HG02870 (cell line): ENCODE results near the gene PLEKHN1.
A peak's percentile ranks its signal among the peaks of the same experiment; 100 is the strongest.
"Not testable (repeated sequence)": the region's sequence is repeated elsewhere in the genome, so short reads cannot be mapped to it uniquely, and the experiment has no call there.

Experiments used
- ATAC-seq: cut with Tn5 transposase; IDR thresholded peaks from one replicate; pipeline ENCODE4 v1.9.1; 2021; ENCODE audit warnings: mild to moderate bottlenecking, moderate library complexity; ENCODE audit not compliant: unreplicated experiment

Gene PLEKHN1

DNA sequence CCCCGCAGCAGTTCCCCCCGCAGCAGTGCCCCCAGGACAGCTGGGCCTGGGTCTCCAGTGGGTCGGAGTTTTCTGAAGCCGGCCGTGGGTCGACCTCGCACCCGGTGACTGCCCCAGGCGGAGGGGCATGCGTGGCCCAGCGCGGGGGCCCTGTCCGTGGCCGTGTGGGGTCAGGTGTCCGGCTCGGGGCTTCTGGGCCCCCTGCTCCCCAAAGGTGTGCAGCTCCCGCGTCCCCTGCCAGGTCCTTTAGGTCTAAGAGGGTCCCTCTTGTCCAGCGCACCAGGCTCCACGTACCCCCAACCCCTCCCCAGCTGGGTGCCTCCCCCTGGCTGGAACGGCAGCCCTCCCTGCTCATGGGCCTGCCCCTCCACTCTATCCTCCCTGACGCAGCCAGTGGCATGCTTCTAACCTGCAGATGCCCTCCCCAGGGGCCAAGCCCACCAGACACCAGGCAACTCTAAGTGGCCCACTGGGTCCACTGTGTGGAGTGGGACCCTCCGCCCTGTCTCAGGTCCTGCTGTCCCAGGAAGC, 39.6 kb downstream of the PLEKHN1 start:
- no peak for ATAC-seq

DNA sequence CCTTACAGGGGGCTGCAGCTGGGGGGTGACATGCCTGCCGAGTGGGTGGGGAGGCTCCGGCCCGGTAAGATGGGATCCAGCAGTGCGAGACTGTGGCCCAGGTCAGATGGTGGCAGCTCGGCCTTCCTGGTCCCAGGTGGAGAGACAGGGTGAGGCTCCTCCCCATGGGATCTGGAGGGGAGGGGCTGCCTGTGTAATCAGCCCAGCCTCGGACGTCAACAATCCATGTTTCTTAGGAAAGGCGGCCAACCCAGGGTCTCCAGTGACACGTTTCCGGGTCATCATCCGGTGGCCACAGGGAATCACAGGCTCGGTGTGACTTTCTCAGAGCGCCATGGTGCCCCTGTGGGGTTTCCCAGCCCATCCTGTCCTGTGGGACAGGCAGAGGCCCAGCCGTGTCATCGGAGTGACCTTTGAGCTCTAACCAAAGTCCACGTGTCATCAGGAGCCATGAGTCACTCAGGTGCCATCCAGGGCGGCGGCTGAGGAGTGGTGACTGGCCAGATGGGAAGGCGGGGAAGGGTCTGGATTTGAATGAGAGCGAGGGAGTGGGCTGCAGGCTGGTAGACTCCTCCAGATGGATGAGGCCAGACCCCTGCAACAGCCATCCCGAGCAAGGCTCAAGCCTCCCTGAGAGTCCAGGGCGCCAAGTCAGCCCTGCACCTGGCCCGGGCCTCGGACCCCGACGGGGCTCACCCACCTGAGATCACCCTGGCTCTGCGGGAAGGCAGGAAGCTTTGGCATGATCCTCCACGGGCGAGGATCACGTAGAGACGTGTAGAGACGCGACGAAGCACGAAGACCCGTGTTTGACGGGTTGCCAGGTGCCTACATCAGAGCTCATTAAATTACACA, 40.2 kb downstream of the PLEKHN1 start:
- no peak for ATAC-seq

DNA sequence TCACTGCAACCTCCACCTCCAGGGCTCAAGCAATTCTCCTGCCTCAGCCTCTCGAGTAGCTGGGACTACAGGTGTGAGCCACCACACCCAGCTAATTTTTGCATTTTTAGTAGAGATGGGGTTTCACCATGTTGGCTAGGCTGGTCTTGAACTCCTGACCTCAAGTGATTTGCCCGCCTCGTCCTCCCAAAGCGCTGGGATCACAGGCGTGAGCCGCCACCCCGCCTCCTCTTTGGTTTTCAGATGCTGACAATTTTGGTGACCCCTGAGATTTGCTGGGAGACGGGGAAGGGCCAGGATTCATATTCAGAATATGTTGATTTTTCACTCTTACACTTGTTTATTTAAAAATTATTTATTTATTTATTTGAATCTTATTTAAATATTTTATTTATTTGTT, 43.8 kb downstream of the PLEKHN1 start:
- ATAC-seq, result not testable (repeated sequence)

DNA sequence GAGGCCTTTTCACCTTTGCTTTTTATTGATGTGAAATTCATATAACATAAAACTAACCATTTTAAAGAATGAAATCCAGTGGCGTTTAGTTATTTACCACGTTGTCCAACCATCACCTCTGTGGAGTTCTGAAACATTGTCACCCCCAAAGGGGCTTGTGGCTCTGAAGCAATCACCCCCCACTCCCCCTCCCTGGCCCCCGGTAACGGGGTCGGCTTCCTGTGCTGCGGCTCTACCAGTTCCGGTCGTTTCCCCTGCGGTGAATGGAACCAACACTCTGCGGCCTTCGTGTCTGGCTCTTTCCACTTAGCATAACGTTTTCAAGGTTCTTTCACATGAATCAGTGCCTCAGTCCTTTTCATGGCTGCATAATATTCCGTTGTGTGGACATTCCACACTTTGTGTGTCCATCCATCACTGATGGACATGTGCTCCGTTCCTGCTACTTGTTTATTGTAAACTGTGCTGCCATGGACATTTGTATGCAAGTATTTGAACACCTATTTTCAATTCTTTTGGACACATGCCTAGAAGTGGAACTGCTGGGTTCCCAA, 45.2 kb downstream of the PLEKHN1 start:
- no peak for ATAC-seq

DNA sequence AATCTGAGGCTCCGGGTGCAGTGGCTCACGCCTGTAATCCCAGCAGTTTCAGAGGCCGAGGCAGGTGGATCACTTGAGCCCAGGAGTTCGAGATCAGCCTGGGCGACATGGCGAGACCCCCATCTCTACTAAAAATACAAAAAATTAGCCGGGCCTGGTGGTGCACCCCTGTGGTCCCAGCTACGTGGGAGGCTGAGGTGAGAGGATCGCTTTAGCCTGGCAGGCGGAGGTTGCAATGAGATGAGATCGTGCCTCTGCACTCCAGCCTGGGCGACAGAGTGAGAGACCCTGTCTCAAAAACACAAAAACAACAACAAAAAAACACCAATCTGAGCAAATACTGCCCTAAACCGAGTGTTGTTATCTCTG, 46.4 kb downstream of the PLEKHN1 start:
- ATAC-seq, result not testable (repeated sequence)

DNA sequence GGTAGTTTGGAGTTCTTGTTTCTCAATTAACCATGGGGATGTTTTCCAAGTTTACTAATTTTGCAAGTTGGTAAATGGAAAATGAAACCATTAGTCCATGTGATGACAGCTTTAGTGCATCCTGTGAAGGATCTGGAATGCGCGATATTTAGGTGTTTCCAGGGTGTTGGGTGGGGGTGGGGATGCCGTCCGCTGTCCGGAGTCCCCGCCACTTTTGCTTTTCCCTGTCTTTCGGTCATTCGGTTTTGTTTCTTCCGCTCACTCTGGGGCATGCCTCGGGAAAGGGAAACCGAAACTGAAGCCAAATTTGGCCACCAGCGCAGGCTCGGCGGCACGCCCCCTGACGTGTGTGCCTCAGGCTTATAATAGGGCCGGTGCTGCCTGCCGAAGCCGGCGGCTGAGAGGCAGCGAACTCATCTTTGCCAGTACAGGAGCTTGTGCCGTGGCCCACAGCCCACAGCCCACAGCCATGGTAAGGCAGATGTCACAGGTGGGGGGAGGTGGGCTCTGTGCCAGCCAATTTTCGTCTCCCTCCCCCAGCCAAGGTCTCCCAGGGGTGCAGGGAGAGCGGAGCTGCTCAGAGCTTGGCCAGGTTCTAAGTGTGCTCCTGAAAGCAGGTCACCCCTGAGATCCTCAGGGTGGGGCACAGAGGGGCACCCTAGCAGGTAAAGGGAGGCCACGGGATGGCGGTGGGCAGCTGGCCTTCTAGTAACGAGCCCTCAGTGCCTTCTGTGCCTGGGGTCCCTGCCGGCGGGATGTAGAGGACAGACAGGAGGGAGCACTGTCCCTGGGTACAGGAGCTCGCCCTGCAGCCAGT, 47.0 kb downstream of the PLEKHN1 start, which contains the start of gene ISG15:
Gene ISG15 (plus strand): TSS at position 393 of the 817 bp plus-strand sequence. CDS start 77 bp downstream, at position 470.
- peak; percentile 91 for ATAC-seq

DNA sequence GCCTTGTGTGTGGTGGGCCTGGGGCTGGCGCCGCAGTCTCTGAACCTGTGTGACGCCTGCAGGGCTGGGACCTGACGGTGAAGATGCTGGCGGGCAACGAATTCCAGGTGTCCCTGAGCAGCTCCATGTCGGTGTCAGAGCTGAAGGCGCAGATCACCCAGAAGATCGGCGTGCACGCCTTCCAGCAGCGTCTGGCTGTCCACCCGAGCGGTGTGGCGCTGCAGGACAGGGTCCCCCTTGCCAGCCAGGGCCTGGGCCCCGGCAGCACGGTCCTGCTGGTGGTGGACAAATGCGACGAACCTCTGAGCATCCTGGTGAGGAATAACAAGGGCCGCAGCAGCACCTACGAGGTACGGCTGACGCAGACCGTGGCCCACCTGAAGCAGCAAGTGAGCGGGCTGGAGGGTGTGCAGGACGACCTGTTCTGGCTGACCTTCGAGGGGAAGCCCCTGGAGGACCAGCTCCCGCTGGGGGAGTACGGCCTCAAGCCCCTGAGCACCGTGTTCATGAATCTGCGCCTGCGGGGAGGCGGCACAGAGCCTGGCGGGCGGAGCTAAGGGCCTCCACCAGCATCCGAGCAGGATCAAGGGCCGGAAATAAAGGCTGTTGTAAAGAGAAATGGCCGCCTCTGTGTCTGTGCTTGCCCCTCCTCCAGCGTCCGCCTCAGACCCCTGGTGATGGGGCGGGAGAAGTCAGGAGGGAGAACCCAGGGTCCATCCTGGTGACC, 47.8 kb downstream of the PLEKHN1 start:
- no peak for ATAC-seq

DNA sequence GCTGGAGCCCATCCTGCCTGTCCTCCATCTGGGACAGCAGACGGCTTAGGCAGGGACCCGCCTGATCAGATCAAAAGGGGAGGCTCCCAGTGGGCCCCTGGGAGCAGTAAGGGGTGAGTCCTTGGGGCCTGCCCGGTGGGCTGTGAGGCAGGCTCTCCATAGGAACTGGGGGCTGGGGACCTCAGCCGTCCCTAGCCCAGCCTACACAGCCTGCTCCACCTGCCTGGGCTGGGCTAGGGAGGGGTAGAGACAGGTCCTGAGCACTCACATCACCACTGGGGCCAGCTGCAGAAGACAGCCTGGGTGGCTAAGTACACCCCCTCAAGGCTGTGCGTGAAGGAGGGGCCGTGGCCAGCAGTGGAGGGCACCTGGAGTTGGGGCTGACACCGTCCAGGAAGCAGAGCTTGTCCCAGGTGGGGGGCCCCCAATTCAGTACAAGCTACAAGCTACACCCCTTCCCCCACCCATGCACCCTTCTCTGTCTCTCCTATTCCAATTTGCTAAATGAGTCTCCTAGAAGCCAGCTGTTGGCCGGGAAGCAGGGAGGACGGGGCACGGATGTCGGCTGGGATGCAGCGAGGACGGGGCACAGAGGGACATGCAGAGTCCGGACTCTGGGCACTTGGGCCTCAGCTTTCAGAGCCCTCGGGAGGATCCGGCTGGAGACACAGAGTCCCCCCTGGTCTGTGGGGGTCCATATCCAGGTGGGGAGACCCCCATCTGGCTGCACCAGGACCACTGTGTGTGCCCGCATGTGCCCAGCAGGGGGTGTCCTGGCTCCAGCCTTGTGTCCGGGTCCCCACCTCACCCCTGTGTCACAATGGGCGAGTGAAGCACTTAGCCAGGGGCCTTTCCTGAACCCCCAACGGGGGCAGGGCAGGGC, 48.8 kb downstream of the PLEKHN1 start:
- ATAC-seq, result no peak

DNA sequence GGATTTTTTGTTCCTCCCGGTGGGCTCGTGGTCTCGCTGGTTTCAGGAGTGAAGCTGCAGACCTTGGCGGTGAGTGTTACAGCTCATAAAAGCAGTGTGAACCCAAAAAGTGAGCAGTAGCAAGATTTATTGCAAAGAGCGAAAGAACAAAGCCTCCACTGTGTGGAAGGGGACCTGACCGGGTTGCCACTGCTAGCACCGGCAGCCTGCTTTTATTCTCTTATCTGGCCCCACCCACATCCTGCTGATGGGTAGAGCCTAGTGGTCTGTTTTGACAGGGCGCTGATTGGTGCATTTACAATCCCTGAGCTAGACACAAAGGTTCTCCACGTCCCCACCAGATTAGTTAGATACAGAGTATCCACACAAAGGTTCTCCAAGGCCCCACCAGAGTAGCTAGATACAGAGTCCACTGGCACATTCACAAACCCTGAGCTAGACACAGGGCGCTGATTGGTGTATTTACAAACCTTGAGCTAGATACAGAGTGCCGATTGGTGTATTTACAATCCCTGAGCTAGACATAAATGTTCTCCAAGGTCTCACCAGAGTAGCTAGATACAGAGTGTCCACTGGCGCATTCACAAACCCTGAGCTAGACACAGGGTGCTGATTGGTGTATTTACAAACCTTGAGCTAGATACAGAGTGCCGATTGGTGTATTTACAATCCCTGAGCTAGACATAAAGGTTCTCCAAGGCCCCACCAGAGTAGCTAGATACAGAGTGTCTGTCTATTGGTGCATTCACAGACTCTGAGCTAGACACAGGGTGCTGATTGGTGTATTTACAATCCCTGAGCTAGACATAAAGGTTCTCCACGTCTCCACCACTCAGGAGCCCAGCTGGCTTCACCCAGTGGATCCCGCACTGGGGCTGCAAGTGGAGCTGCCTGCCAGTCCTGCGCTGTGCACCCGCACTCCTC, 51.4 kb downstream of the PLEKHN1 start:
- not testable (repeated sequence) for ATAC-seq

DNA sequence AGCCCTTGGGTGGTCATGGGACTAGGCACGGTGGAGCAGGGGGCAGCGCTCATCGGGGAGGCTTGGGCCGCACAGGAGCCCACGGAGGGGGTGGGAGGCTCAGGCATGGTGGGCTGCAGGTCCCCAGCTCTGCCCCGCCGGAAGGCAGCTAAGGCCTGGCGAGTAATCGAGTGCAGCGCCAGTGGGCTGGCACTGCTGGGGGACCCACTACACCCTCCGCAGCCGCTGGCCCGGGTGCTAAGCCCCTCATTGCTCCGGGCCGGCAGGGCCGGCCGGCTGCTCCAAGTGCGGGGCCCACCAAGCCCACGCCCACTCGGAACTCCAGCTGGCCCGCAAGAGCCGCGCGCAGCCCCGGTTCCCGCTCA, 52.0 kb downstream of the PLEKHN1 start:
- not testable (repeated sequence) for ATAC-seq

DNA sequence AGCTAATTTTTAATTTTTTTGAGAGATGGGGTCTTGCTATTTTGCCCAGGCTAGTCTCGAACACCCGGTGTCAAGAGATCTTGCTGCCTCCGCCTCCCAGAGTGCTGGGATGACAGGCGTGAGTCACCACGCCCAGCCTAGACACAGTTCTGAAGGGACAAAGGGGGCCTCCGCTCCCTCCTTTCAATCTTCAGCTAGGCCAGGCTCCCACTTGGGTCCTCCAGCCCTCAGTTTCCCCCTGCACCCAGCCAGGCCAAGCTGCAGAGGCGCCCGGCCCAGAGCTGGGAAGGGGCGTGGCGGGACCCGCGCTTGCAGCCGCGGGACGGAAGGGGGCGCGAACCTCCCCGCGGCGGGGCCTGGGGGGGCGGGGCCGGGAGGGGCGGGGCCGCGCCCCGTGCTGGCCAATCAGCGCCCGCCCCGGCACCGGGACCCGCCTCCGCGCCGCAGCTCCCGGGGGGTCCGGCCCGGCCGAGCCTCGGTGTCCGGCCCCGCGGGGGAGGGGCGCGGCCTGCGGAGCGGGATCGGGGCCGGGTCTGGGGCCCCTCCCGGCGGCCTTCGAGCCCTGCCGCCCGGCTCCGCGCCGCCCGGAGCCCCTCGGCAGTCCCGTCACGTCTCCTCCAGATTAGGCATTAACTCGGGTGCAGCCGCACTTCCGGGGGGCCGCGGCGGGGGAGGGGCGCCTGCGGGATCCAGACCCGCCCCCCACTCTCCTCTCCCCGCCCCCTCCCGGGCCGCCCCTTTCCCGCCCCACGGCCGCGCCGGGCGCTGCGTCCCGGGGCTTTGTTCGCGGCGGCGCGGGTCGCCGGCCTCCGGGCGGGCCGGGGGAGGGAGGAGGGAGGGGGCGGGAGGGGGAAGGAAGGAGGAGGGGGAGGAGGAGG, 53.1 kb downstream of the PLEKHN1 start:
- ATAC-seq, result peak; percentile 60

DNA sequence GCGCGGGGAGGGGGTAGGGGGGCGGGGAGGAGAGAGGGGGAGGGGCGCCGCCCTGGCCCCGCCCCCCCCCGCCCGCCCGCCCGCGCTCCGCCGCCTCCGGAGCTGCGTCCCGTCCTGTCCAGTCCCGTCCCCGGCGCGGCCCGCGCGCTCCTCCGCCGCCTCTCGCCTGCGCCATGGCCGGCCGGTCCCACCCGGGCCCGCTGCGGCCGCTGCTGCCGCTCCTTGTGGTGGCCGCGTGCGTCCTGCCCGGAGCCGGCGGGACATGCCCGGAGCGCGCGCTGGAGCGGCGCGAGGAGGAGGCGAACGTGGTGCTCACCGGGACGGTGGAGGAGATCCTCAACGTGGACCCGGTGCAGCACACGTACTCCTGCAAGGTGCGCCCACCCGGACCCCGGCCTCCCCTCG, 53.7 kb downstream of the PLEKHN1 start, which contains the start of gene AGRN:
Gene AGRN (plus strand): TSS at position 121 of the 405 bp plus-strand sequence. CDS start 53 bp downstream, at position 174.
- ATAC-seq, result peak; percentile 27

DNA sequence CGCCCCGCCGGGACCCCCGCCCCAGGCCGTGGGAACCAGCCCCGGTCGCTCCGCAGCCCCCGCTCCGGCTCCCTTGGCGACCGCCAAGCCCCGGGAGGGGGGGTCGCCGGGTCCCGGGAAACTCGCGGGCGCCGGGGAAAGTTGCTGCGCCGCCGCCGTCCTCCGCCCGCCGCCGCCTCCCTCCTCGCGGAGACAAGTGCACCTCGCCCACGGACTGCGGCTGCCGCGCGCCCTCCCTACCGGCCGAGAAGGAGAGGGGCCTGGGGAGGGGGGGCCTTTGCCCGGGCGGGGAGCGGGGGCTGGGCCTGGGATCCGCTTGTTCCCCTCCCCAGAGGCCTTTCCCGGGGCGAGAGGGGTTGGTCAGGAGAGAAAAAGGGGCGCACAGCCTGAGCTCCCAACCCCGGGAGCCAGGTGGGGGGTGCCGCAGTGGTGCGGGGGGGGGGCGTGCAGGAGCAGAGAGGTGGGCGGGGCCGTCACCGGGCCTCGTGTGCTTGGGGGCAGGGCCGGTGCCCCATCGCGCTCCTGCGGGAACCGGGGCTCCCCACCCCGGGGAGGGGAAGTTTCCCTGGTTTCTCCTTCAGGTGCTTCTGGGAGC, 54.2 kb downstream of the PLEKHN1 start:
- no peak for ATAC-seq

DNA sequence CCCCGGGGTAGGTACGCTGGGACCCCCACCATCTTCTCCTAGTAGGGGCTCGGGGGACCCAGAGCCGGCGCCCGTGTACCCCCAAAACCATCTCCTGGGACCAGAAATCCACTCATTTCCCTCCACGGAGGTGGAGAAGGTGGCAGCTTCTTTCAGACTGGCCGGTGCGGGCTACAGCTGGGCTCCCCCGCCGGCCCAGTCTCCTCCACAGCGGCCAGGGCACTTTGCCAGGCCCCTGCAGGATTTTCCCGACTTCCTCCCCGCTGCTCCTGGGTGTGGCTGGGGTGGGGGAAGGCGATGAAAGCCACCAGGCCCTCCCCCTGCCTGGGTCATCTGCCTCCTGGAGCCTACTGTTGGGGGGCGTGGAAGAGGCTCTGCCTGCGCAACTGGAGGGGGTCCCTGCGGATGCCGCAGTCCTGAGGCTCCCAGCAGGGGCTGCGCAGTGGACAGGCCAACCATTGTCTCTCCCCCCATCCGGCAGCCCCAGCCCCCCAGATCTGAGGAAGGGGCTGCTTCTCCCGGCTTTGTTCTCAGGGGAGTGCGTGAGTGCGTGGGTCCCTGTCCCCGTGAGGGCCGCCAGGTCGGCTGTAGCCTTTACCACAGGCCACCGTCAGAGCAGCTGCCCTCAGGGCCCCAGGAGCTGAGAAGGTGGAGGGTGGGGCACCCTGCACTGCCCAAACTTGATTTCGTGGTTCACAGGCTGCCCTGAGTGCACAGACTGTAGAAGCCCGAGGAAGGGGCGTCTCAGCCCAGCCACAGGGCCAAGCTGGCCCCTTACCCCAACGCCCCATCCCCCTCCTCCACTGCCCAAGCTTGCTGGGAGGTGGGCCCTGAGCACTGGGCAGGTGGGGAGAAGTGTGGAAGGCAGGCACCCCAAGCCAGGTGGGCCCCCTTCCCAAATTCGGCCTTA, 55.0 kb downstream of the PLEKHN1 start:
- no peak for ATAC-seq

DNA sequence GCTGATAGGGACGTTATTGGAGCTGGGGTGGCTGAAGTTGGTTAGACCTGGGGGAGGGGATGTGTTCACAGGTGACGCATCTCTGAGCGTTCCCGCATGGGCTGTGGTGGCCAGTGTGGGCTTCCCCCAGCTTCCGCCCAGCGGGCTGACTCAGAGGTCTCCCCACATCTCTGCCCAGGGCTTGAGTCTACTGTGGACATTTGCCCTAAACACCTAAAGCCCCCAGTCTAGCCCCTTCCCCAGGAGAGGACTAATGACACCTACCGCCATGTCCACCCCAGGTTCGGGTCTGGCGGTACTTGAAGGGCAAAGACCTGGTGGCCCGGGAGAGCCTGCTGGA, 55.6 kb downstream of the PLEKHN1 start:
- ATAC-seq, result no peak

DNA sequence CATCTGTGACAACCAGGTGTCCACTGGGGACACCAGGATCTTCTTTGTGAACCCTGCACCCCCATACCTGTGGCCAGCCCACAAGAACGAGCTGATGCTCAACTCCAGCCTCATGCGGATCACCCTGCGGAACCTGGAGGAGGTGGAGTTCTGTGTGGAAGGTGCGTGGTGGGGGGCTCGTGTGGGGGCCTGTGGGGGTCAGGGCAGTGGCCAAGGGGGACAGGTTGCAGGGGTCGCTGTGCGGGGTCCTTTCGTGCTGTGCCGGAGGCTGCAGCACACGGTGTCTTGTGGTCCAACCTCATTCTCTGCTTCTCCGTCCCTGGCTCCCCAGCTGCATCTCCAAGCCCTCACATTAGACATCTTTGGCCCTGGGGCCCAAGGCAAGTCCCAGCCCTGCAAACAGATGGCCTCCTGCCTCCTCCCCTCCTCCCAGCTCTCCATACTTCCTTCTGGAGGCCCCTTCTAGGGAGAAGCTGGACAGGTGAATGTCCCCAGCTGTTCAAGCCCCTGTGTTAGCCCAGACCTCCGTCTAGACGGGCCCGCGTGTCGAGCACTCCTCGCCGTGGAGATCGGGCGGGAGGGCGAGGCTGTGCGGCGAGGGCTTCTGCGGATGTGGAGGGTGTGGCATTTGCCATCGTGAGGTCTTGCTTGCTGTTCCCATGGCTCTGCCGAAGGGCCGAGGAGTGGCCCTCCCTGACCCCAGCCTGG, 56.2 kb downstream of the PLEKHN1 start:
- no peak for ATAC-seq
